IMR-90 (cell line): ENCODE data around the gene CATSPERE. TPM values are rescaled to one million over a fixed set of nuclear protein-coding genes. Genes with fewer than 3 reads are reported as not detected.

Source experiments
- ATAC-seq: fragments of 200-7000 bp; cut with Tn5 transposase; 2 replicates; pipeline ENCODE4 v1.9.1; 2020; ENCODE audit warnings: low read depth, mild to moderate bottlenecking, moderate library complexity
- BruUV-seq: library from RNA; stranded (reverse); fragments of 400-500 nt; replicated peaks from 2 replicates; lab custom pipeline; 2021; lab: Mats Ljungman, UMichigan
- CTCF ChIA-PET: fragments of 300-600 bp; formaldehyde crosslinking; extraction: SDS; loops from one replicate; lab custom pipeline; 2021; ENCODE audit warnings: antibody characterized with exemption; lab: Yijun Ruan, JAX
- POLR2A ChIA-PET: fragments of 300-600 bp; sonication (Branson Sonifier 250); formaldehyde crosslinking; loops from one replicate; lab custom pipeline; 2022; ENCODE audit warnings: antibody characterized with exemption; ENCODE audit not compliant: unreplicated experiment; lab: Charles Lee
- DNase-seq: peaks from one replicate; pipeline ENCODE4 v3.0.0; 2013
- H2AFZ ChIP-seq: replicated peaks from 2 replicates; pipeline ENCODE3; 2013; ENCODE audit warnings: low read length, mild to moderate bottlenecking; ENCODE audit not compliant: poor library complexity
- H2AK5ac ChIP-seq: 2 replicates; pipeline ENCODE4 v1.6.1; 2013; ENCODE audit warnings: low read depth, low read length, inconsistent platforms
- H2AK9ac ChIP-seq: replicated peaks from 2 replicates; pipeline ENCODE3; 2013; ENCODE audit warnings: mild to moderate bottlenecking, low read depth, low read length, moderate library complexity; ENCODE audit not compliant: poor library complexity
- H2BK120ac ChIP-seq: 2 replicates; pipeline ENCODE4 v1.6.1; 2013; ENCODE audit warnings: low read depth, low read length, inconsistent platforms
- H2BK15ac ChIP-seq: 3 replicates; pipeline ENCODE4 v1.6.1; 2013; ENCODE audit warnings: low read depth, low read length, inconsistent platforms
- H2BK20ac ChIP-seq: 2 replicates; pipeline ENCODE4 v1.6.1; 2013; ENCODE audit warnings: low read depth, mild to moderate bottlenecking, inconsistent platforms, low read length, moderate library complexity
- H2BK5ac ChIP-seq: 2 replicates; pipeline ENCODE4 v1.6.1; 2013; ENCODE audit warnings: mild to moderate bottlenecking, low read depth, low read length, inconsistent platforms; ENCODE audit not compliant: poor library complexity, severe bottlenecking
- H3K14ac ChIP-seq: replicated peaks from 2 replicates; pipeline ENCODE4 v1.6.1; 2013; ENCODE audit warnings: low read depth, low read length, inconsistent platforms
- H3K18ac ChIP-seq: 2 replicates; pipeline ENCODE4 v1.6.1; 2013; ENCODE audit warnings: low read depth, low read length, control low read depth
- H3K23ac ChIP-seq: 2 replicates; pipeline ENCODE4 v1.6.1; 2013; ENCODE audit warnings: low read depth, low read length, inconsistent platforms
- H3K27ac ChIP-seq: 2 replicates; pipeline ENCODE4 v1.5.1; 2013; ENCODE audit warnings: mild to moderate bottlenecking, control low read depth, low read length; ENCODE audit not compliant: insufficient read depth
- H3K27me3 ChIP-seq: 2 replicates; pipeline ENCODE4 v1.6.1; 2013; ENCODE audit warnings: low read length; ENCODE audit not compliant: control insufficient read depth, insufficient read depth
- H3K36me3 ChIP-seq: 2 replicates; pipeline ENCODE4 v1.6.1; 2013; ENCODE audit warnings: low read length, mixed read lengths; ENCODE audit not compliant: control insufficient read depth, insufficient read depth
- H3K4ac ChIP-seq: 2 replicates; pipeline ENCODE4 v1.6.1; 2013; ENCODE audit warnings: low read depth, low read length, inconsistent platforms
- H3K4me1 ChIP-seq: 2 replicates; pipeline ENCODE4 v1.6.1; 2013; ENCODE audit warnings: low read length, mixed read lengths; ENCODE audit not compliant: control insufficient read depth, insufficient read depth
- H3K4me2 ChIP-seq: 2 replicates; pipeline ENCODE4 v1.6.1; 2013; ENCODE audit warnings: low read depth, mild to moderate bottlenecking, control low read depth, low read length, moderate library complexity
- H3K4me3 ChIP-seq: 2 replicates; pipeline ENCODE4 v1.5.1; 2013; ENCODE audit warnings: low read depth, mild to moderate bottlenecking, control low read depth, low read length, moderate library complexity; ENCODE audit not compliant: insufficient read depth
- H3K56ac ChIP-seq: 2 replicates; pipeline ENCODE4 v1.6.1; 2013; ENCODE audit warnings: low read length, inconsistent platforms; ENCODE audit not compliant: insufficient read depth; ENCODE audit errors: extremely low read depth
- H3K79me1 ChIP-seq, 2 experiments: 2 replicates each; pipeline ENCODE4 v1.6.1; 2013; ENCODE audit warnings: low read length in 2 of 2, inconsistent platforms in 1 of 2, low read depth in 1 of 2
- H3K9ac ChIP-seq: 2 replicates; pipeline ENCODE4 v1.6.1; 2013; ENCODE audit warnings: low read depth, low read length, control low read depth
- H3K9me1 ChIP-seq: 2 replicates; pipeline ENCODE4 v1.6.1; 2013; ENCODE audit warnings: low read length, inconsistent platforms; ENCODE audit not compliant: insufficient read depth
- H3K9me3 ChIP-seq: 2 replicates; pipeline ENCODE4 v1.6.1; 2013; ENCODE audit warnings: low read length; ENCODE audit not compliant: control insufficient read depth, insufficient read depth
- H4K20me1 ChIP-seq: 2 replicates; pipeline ENCODE4 v1.6.1; 2013; ENCODE audit warnings: low read length, inconsistent platforms; ENCODE audit not compliant: insufficient read depth
- H4K5ac ChIP-seq: 2 replicates; pipeline ENCODE4 v1.6.1; 2013; ENCODE audit warnings: mild to moderate bottlenecking, low read depth, low read length, control low read depth
- H4K8ac ChIP-seq, 2 experiments: 2 replicates each; pipeline ENCODE4 v1.6.1; 2013; ENCODE audit warnings: low read depth in 2 of 2, low read length in 2 of 2, control low read depth in 1 of 2, inconsistent platforms in 1 of 2
- H4K91ac ChIP-seq: 2 replicates; pipeline ENCODE4 v1.6.1; 2013; ENCODE audit warnings: low read depth, low read length, inconsistent platforms; ENCODE audit not compliant: insufficient read depth
- RAD21 ChIP-seq: IDR thresholded peaks from 2 replicates; pipeline ENCODE4 v1.6.1; 2012; ENCODE audit warnings: low read length, improper control_type of control experiment
- whole genome bisulfite sequencing, 2 experiments: methylation state at CpG; one replicate each; pipeline versions ENCODE4 v1.1.5 to v1.1.7; 2013; ENCODE audit warnings: missing lambda C conversion rate in 2 of 2; ENCODE audit not compliant: insufficient read length in 1 of 2; ENCODE audit errors: extremely low coverage in 2 of 2; 5-methylcytosine and 5-hydroxymethylcytosine counted together
- dilution Hi-C: fragments of 300-500 bp; cut with HindIII; formaldehyde crosslinking; loops from one replicate; pipeline ENCODE4 v1.14.3; 2018; ENCODE audit warnings: low sequenced_read_pairs; ENCODE audit not compliant: unreplicated experiment
- in situ Hi-C: fragments of 300-500 bp; cut with MboI; formaldehyde crosslinking; loops from 3 replicates; pipeline ENCODE4 v1.14.3; 2019; ENCODE audit warnings: low sequenced_read_pairs, inconsistent platforms, mixed read lengths
- intact Hi-C: fragments of 100-400 bp; cut with micrococcal nuclease; formaldehyde crosslinking; loops from 2 replicates; pipeline ENCODE4 v1.10.0; 2022
- polyA plus RNA-seq, 3 experiments: library from polyadenylated mRNA; depleted of rRNA; stranded (reverse); fragments of >200 nt; gene quantifications; 2 replicates each; pipeline ENCODE4 v1.2.3, GENCODE V29; 2012; ENCODE audit warnings: low replicate concordance in 1 of 3
- total RNA-seq: library from RNA; depleted of rRNA; stranded (reverse); fragments of >200 nt; gene quantifications from 2 replicates; pipeline ENCODE4 v1.2.3, GENCODE V29; 2012

The CATSPERE gene
- total and polyA plus RNA-seq, 2 of the 4 experiments (the other 2 are of a cell fraction) = 0.07 to 0.18 TPM

DNA sequence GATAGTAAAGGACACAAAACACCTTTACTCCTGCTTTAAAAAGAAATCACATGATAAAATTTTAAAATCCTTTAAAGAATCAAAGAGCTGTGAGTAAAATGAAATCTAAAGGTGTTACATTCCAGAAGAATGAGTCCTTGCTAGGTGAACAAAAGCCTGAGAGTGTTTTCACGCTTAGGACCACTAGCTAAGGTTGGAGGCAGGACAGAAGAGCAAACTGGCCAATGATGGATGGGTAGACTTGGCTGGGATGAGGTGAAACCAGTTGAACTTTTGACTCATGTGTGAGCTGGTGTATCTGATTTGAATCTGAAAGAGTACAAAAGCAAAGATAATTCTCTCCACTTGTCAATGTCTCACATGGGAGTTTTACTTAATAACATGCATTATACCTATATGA lies 35.1 kb downstream of the CATSPERE start:
- Histone ChIP-seq H2BK15ac (no peak overlapping the region), H4K5ac (no peak overlapping the region), H3K36me3 (no peaks in the 10 kb centered on the region), H4K91ac (no peak overlapping the region), H3K4ac (no peak overlapping the region), H3K56ac (no peak overlapping the region), H2BK20ac (no peak overlapping the region), H2AK9ac (no peak overlapping the region), H3K79me1 (no peaks in the 10 kb centered on the region), H3K4me2 (no peak overlapping the region), H4K20me1 (no peaks in the 10 kb centered on the region), H2AFZ (no peak overlapping the region), H3K27me3 (no peaks in the 10 kb centered on the region), H2BK5ac (no peak overlapping the region), H2BK120ac (no peak overlapping the region), H3K27ac (no peak overlapping the region), H3K14ac (no peak overlapping the region), H3K9me3 (no peaks in the 10 kb centered on the region), H3K9me1 (no peaks in the 10 kb centered on the region), H3K18ac (no peak overlapping the region), H3K4me1 (no peaks in the 10 kb centered on the region), H3K4me3 (no peak overlapping the region), H4K8ac (no peak overlapping the region), H3K23ac (no peak overlapping the region), H3K9ac (no peak overlapping the region), H2AK5ac (no peak overlapping the region)
- ChIA-PET POLR2A (no interaction called here), CTCF (no interaction called here)
- 11% methylated on average over 1 of the region's 1 CpG; no CpG with 5 or more reads in 1 of the 2 experiments for WGBS, 2 experiments
- BruUV-seq = no TSS peak
- ATAC-seq (no peak), DNase-seq (no peak)
- in situ Hi-C loops (no loop called here), dilution Hi-C loops (no loop called here), intact Hi-C loops (no loop called here)
- no peak for TF ChIP-seq RAD21
